ENCODE measurements around the gene SNX5.

- TF ChIP-seq CTCF (IDR thresholded peaks at IDR 0.05) (no peak), POLR2A (IDR thresholded peaks at IDR 0.05) (no peak)
Measured at GRCh38 chr20:18003897-18004296, 35.3 kb upstream of the SNX5 start.

Data from Peyer's patch (tissue), 4 donors.